DMS53 (cell line): ENCODE measurements around the gene BBS9.
"Not testable (repeated sequence)": the region's sequence is repeated elsewhere in the genome, so short reads cannot be mapped to it uniquely, and the experiment has no call there.

Experiments
- DNase-seq: peaks from one replicate; lab custom pipeline; 2025; lab: John Stamatoyannopoulos, UW

The BBS9 gene

DNA sequence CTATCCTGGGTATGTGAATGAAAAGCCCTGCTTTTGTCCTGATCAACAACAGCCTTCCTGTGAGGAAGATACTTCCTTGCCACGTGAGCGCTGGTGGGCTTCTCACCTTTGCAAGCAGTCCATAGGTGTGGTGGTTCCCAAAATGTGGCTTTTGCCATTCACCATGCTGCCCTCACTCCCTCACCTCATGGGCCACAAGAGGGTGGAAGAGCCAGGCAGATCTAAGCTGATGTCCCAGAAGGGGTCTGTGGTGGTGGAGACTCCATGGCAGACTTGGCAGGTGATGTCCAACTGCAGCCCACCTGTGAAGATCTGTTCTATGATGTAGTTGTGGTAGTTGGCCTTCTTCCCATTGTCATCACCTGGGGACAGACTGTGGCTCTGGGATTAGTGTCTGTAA, 147.4 kb downstream of the BBS9 start:
- no peak for DNase-seq

- peak; percentile 29 for DNase-seq
Observed at GRCh38 chr7:33278095-33278494, 148.7 kb downstream of the BBS9 start.

- DNase-seq: no peak
Observed at GRCh38 chr7:33286501-33286900, 157.1 kb downstream of the BBS9 start.

DNA sequence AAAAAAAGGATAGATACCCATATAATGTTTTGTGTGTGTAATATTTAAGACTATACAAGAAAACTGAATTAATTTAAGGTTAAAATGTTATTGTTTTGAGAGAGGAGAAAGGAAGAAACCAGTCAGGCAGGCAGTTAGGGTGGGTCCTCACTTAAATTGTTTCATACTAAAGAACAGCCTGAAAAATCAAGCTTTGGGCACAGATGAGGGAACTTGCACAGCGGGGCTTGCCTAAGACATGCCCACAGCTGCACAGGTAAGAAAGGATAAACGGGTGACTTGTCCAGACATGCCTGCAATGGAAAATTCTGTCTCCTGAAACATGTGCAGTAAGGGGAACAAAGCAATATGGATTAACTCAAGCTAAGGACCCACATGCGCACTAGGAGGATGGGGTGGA, 158.4 kb downstream of the BBS9 start:
- DNase-seq: no peak

DNA sequence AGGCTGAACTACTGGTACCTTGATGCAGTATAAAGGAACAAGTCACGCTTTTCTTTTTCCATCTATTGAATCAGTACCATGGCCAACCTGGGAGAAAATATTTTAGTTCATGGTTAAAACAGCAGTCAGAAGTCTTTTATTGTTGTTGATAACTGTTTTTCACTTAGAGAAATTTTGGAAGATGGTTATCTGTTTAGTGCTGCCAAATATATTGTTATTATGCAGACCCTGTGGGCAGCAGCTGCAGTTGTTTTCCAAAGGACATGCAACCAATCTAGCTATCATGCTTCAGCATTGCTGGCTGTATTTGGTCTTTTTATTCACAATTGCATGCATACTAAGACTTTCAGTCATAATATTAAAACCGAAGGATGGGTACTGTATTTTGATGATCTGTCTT, 169.5 kb downstream of the BBS9 start:
- DNase-seq: no peak

- no peak for DNase-seq
Observed at GRCh38 chr7:33299425-33299824, 170.1 kb downstream of the BBS9 start.

- DNase-seq: no peak
Observed at GRCh38 chr7:33300131-33300530, 170.8 kb downstream of the BBS9 start.

DNA sequence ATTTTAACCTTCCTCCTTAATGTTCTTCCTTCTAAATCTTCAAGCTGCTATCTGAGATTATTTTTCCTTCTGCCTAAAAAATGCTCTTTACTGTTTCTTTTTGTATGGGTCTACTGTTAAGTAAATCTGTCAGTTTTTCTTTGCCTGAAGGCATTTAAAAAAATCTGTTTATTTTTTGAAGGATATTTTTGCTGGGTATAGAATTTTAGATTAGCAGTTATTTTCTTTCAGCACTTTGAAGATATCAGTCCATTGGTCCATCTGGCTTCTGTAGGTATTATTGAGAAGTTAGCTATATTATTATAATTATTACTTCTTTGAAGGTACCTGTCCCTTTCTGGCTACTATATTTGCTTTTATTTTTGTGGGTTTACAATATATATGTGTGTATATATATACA, 171.4 kb downstream of the BBS9 start:
- DNase-seq: no peak

GRCh38 chr7:33303978-33304557, 174.7 kb downstream of the BBS9 start:
- DNase-seq: not testable (repeated sequence)

- no peak for DNase-seq
Observed at GRCh38 chr7:33307205-33307604, 177.8 kb downstream of the BBS9 start.

- peak; percentile 13 for DNase-seq
Observed at GRCh38 chr7:33310546-33310945, 181.2 kb downstream of the BBS9 start.

GRCh38 chr7:33325754-33326484, 196.6 kb downstream of the BBS9 start:
- no peak for DNase-seq

- no peak for DNase-seq
Observed at GRCh38 chr7:33326485-33326848, 197.1 kb downstream of the BBS9 start.

GRCh38 chr7:33327427-33327826, 198.1 kb downstream of the BBS9 start:
- DNase-seq: no peak

GRCh38 chr7:33334349-33334748, 205.0 kb downstream of the BBS9 start:
- DNase-seq: peak; percentile 77

GRCh38 chr7:33336820-33337219, 207.5 kb downstream of the BBS9 start:
- DNase-seq: no peak

DNA sequence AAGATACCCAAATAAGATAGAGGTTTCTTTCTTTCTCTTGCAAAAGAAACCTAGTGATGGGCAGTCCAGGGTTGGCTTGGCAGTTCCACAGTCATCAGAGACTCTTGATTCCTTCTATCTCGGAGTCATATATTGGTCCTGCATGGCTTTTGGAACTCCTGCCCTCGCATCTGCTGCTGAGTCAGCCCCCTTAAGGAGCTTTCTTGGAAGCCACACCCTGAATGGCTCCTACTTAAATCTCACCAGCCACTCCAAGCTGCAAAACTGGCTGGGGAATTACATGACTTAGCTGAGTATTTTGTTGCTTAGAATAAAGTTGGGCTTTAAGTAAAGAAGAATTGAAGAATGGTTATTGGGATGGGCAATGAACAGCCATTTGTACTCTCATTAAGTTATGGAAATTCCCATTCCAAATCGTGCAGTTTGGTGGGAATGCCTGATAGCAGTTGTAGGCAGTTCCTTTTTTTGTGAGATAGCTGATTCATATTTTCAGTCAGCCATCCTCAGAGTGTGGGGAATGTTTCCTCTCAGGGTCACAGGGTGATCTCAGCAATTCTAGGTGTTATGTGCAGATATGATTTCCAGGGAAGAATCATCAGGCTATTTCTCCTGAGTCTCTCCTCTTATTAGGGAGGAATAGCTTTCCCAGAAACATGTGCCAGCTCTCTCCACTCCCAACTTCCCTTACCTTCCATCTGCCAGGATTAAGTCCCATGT, 209.9 kb downstream of the BBS9 start:
- DNase-seq: no peak

- DNase-seq: no peak
Observed at GRCh38 chr7:33346055-33346454, 216.7 kb downstream of the BBS9 start.

DNA sequence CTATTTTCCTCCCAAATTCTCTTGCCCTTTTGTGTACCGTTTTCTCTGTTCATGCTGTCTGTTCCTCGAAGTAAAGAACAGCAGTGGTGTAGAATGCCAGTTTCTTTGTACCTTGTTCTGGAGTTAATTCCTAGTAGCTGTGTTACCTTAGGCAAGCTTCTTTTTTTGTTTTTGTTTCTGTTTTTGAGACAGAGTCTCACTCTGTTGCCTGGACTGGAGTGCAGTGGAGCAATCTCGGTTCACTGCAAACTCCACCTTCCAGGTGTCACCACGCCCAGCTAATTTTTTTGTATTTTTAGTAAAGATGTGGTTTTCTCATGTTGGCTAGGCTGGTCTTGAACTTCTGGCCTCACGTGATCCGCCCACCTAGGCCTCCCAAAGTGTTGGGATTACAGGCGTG, 221.2 kb downstream of the BBS9 start:
- DNase-seq: no peak

- DNase-seq: no peak
Observed at GRCh38 chr7:33351709-33352108, 222.3 kb downstream of the BBS9 start.

- no peak for DNase-seq
Observed at GRCh38 chr7:33354201-33354600, 224.8 kb downstream of the BBS9 start.

- DNase-seq: no peak
Observed at GRCh38 chr7:33355386-33355785, 226.0 kb downstream of the BBS9 start.

- DNase-seq: no peak
Observed at GRCh38 chr7:33356336-33356735, 227.0 kb downstream of the BBS9 start.
